Glutamatergic neuron (in vitro differentiated cells): ENCODE data around the gene NEK7. TPM values are rescaled to one million over a fixed set of nuclear protein-coding genes. Genes with fewer than 3 reads are reported as not detected.

ENCODE experiments used
- DNase-seq: peaks from one replicate; pipeline ENCODE4 v3.0.0; 2022
- H3K27ac Mint-ChIP-seq: one replicate; pipeline ENCODE4 v1.8.0; 2020; ENCODE audit warnings: mild to moderate bottlenecking, mixed read lengths, inconsistent platforms; ENCODE audit not compliant: unreplicated experiment
- H3K27me3 Mint-ChIP-seq: one replicate; pipeline ENCODE4 v1.8.0; 2020; ENCODE audit warnings: mild to moderate bottlenecking, moderate library complexity, mixed read lengths, inconsistent platforms; ENCODE audit not compliant: unreplicated experiment
- H3K36me3 Mint-ChIP-seq: one replicate; pipeline ENCODE4 v1.8.0; 2020; ENCODE audit warnings: mild to moderate bottlenecking, mixed read lengths, inconsistent platforms; ENCODE audit not compliant: unreplicated experiment
- H3K4me1 Mint-ChIP-seq: one replicate; pipeline ENCODE4 v1.8.0; 2020; ENCODE audit warnings: mild to moderate bottlenecking, low read depth, mixed read lengths, inconsistent platforms; ENCODE audit not compliant: unreplicated experiment
- H3K4me3 Mint-ChIP-seq: one replicate; pipeline ENCODE4 v1.8.0; 2020; ENCODE audit warnings: mild to moderate bottlenecking, mixed read lengths, inconsistent platforms; ENCODE audit not compliant: unreplicated experiment
- H3K9me3 Mint-ChIP-seq: one replicate; pipeline ENCODE4 v1.8.0; 2020; ENCODE audit warnings: mild to moderate bottlenecking, moderate library complexity, mixed read lengths, inconsistent platforms; ENCODE audit not compliant: unreplicated experiment
- CTCF ChIP-seq: fragments of 200-600 bp; sonication (generic); IDR thresholded peaks from one replicate; pipeline ENCODE4 v1.5.0; 2021; ENCODE audit not compliant: partially characterized antibody, unreplicated experiment
- total RNA-seq: library from RNA; stranded (reverse); fragmentation: NEBNext Ultra II Directional; extraction: Animal tissue kit (Norgen Biotek cat#: 25700); gene quantifications from one replicate; pipeline ENCODE4 v1.2.1, GENCODE V29; 2021; ENCODE audit not compliant: unreplicated experiment

Gene NEK7
- total RNA-seq, 1 donor from 2014 or later: 11.5 TPM

DNA sequence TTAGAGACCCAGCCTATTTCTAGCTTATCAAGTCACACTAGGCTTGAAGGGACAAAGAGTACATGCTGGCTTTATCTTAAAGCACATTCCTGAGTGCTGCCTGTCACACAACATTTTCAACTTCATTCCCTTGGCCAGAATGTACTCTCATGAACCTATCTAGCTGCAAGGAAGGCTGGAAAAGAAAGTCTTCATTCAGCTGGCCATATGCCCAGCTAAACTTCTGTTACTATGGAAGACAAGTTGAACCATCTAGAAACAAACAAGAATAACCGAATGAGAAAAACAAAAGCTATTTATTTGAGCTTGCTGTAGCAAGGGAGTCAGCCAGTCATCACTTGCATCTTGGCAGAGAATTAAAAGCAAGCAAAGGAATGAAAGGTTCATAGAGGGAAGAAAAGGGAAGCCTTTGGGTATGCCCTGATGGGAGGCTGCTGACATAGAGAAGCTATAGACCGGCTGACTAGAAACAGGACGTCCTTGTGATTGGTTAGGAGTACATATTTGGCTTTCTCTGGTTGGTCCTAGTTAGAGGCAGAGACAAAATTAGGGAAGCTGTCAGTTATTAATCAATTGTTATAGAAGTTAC, 108.4 kb downstream of the NEK7 start:
- Mint-ChIP-seq H3K4me1 (peaks cover 6% of the 10 kb centered on the region), H3K27ac (no peak overlapping the region), H3K27me3 (no peaks in the 10 kb centered on the region), H3K9me3 (no peaks in the 10 kb centered on the region), H3K36me3 (no peaks in the 10 kb centered on the region), H3K4me3 (no peak overlapping the region)
- no peak for DNase-seq
- TF ChIP-seq CTCF: no peak

DNA sequence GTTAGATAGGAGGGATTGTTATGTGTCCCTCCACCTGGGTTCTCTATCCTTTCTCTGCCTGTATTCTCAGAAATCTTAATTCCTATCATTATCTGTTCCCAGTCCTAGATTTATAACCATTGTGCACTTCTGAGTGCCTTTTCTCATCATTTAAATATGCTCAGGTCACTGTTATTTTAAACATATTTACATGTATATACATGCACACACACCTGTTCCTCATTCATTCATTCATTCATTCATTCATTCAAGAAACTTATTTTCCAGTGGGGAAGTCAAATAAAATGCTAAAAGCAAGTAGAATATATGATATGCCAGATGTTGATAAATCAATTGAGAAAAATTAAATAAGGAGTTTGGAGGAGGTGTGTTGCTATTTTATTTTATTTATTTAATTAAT, 110.3 kb downstream of the NEK7 start:
- DNase-seq: no peak
- H3K27me3 Mint-ChIP-seq: no peaks in the 10 kb centered on the region
- no peak overlapping the region for H3K27ac Mint-ChIP-seq
- peaks cover 4% of the 10 kb centered on the region for H3K4me1 Mint-ChIP-seq
- TF ChIP-seq CTCF: no peak
- H3K36me3 Mint-ChIP-seq: no peaks in the 10 kb centered on the region
- H3K9me3 Mint-ChIP-seq: no peaks in the 10 kb centered on the region
- no peak overlapping the region for H3K4me3 Mint-ChIP-seq

DNA sequence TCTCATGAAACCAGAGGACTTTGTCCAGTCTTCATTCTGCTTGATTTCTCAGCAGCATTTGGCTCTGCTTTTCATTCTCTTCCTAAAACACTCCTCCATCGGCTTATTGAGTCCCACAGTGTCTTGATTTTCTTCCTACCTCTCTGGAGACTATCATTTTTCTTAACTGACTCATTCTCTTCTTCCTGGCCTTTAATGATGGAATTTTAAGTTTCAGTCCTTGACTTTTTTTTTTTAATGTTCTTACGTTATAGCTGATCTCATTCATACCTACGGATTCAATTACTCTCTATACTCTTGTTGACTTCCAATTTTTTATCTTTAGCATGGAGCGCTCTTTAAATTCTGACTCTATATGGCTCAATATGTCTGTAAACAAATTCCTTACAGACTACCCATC, 111.1 kb downstream of the NEK7 start:
- Mint-ChIP-seq H3K36me3 (no peaks in the 10 kb centered on the region), H3K9me3 (no peaks in the 10 kb centered on the region), H3K27me3 (no peaks in the 10 kb centered on the region), H3K4me1 (peaks cover 4% of the 10 kb centered on the region), H3K27ac (no peak overlapping the region), H3K4me3 (no peak overlapping the region)
- TF ChIP-seq CTCF: no peak
- no peak for DNase-seq

GRCh38 chr1:198268784-198269645, 112.2 kb downstream of the NEK7 start:
- DNase-seq: no peak

More at GRCh38 chr1:198268784-198269645, 112.2 kb downstream of the NEK7 start:
- no peaks in the 10 kb centered on the region for H3K27me3 Mint-ChIP-seq
- H3K4me1 Mint-ChIP-seq: peaks cover 4% of the 10 kb centered on the region
- H3K9me3 Mint-ChIP-seq: no peaks in the 10 kb centered on the region
- no peaks in the 10 kb centered on the region for H3K36me3 Mint-ChIP-seq
- no peak overlapping the region for H3K27ac Mint-ChIP-seq
- TF ChIP-seq CTCF: no peak
- H3K4me3 Mint-ChIP-seq: no peak overlapping the region
